Prostate gland (tissue), 2 donors: ENCODE data around the gene CLEC4M.

Experiments used
- CTCF ChIP-seq, 4 experiments: fragments of 200-600 bp in 2 of 4; fragments of 450-650 bp in 2 of 4; sonication (generic) in 2 of 4; IDR thresholded peaks; 1 replicate in 3 of 4; 2 replicates in 1 of 4; pipeline ENCODE4 v1.5.1; 2016 to 2019; ENCODE audit warnings: antibody characterized with exemption in 4 of 4, mild to moderate bottlenecking in 2 of 4, moderate library complexity in 2 of 4
- POLR2A ChIP-seq: fragments of 450-650 bp; IDR thresholded peaks from one replicate; pipeline ENCODE4 v1.6.1; 2016; ENCODE audit warnings: antibody characterized with exemption, mild to moderate bottlenecking
- POLR2AphosphoS5 ChIP-seq: sonication (generic); formaldehyde crosslinking; IDR thresholded peaks from one replicate; pipeline ENCODE4 v1.6.1; 2017; ENCODE audit warnings: antibody characterized with exemption

GRCh38 chr19:7739801-7740681 is 23.0 kb upstream of the CLEC4M start:
- TF ChIP-seq CTCF (IDR thresholded peaks at IDR 0.05) (no peak), POLR2A (no peak), POLR2AphosphoS5 (no peak)
